Fibroblast of villous mesenchyme (primary cell): ENCODE results near the gene CACNA1G. TPM values are rescaled to one million over a fixed set of nuclear protein-coding genes. Genes with fewer than 3 reads are reported as not detected.

Source experiments
- DNase-seq: peaks from one replicate; pipeline ENCODE4 v3.0.0-alpha.2; 2010; ENCODE audit warnings: low read depth
- H3K4me3 ChIP-seq: 2 replicates; pipeline ENCODE4 v1.5.1; 2011; ENCODE audit warnings: low read depth, mild to moderate bottlenecking, low read length
- CTCF ChIP-seq: IDR thresholded peaks from 2 replicates; pipeline ENCODE4 v1.5.1; 2012; ENCODE audit warnings: low read depth, mild to moderate bottlenecking, low read length; ENCODE audit not compliant: insufficient read depth
- total RNA-seq: library from RNA; depleted of rRNA; stranded (reverse); fragments of >200 nt; gene quantifications from 2 replicates; pipeline ENCODE4 v1.2.3, GENCODE V29; 2012

CACNA1G gene
- total RNA-seq, 1 donor: 0.43 TPM

- no peak overlapping the region for H3K4me3 ChIP-seq
- TF ChIP-seq CTCF: no peak
- no peak for DNase-seq
Measured at GRCh38 chr17:50636804-50637195, 76.3 kb downstream of the CACNA1G start.

GRCh38 chr17:50637829-50638605 is 77.5 kb downstream of the CACNA1G start:
- no peak for TF ChIP-seq CTCF
- no peak overlapping the region for H3K4me3 ChIP-seq
- DNase-seq: no peak

GRCh38 chr17:50638606-50638965 is 78.1 kb downstream of the CACNA1G start:
- no peak for DNase-seq
- TF ChIP-seq CTCF: no peak
- no peak overlapping the region for H3K4me3 ChIP-seq

GRCh38 chr17:50638966-50639713 is 78.6 kb downstream of the CACNA1G start:
- DNase-seq: peak; percentile 96
- H3K4me3 ChIP-seq: no peak overlapping the region
- no peak for TF ChIP-seq CTCF

GRCh38 chr17:50640686-50641351 is 80.3 kb downstream of the CACNA1G start:
- TF ChIP-seq CTCF: no peak
- peak; percentile 88 for DNase-seq
- H3K4me3 ChIP-seq: no peak overlapping the region

GRCh38 chr17:50641357-50641756 is 80.8 kb downstream of the CACNA1G start:
- TF ChIP-seq CTCF: no peak
- no peak for DNase-seq
- no peak overlapping the region for H3K4me3 ChIP-seq
